HL-60 (cell line): ENCODE measurements around the gene KRT75.

Source experiments
- DNase-seq, 2 experiments: peaks; one replicate each; pipeline ENCODE4 v3.0.0-alpha.2; 2010 to 2020; ENCODE audit warnings: low read depth in 1 of 2, low spot score in 1 of 2
- H3K27ac ChIP-seq: fragments of 250-450 bp; sonication (Bioruptor Pico); replicated peaks from 2 replicates; pipeline ENCODE4 v1.5.1; 2020; ENCODE audit warnings: mild to moderate bottlenecking, moderate library complexity
- H3K27me3 ChIP-seq: fragments of 250-450 bp; sonication (Bioruptor Pico); 2 replicates; pipeline ENCODE4 v1.5.1; 2021; ENCODE audit warnings: mild to moderate bottlenecking, moderate library complexity; ENCODE audit not compliant: insufficient read depth, poor library complexity, severe bottlenecking
- H3K4me3 ChIP-seq: replicated peaks from 2 replicates; pipeline ENCODE4 v1.5.1; 2011; ENCODE audit warnings: mild to moderate bottlenecking, control low read depth, low read length; ENCODE audit not compliant: insufficient read depth
- CTCF ChIP-seq: IDR thresholded peaks from one replicate; pipeline ENCODE4 v1.5.1; 2011; ENCODE audit warnings: low read length, control low read depth, inconsistent platforms; ENCODE audit not compliant: insufficient read depth
- GABPA ChIP-seq: IDR thresholded peaks from 2 replicates; pipeline ENCODE4 v1.6.1; 2012; ENCODE audit warnings: low read depth
- POLR2AphosphoS5 ChIP-seq: IDR thresholded peaks from 2 replicates; pipeline ENCODE4 v1.6.1; 2012; ENCODE audit warnings: low read depth
- REST ChIP-seq: IDR thresholded peaks from 2 replicates; pipeline ENCODE4 v1.6.1; 2012; ENCODE audit warnings: low read depth; ENCODE audit not compliant: insufficient replicate concordance
- SPI1 ChIP-seq: IDR thresholded peaks from 2 replicates; pipeline ENCODE4 v1.6.1; 2012; ENCODE audit warnings: low read depth, mild to moderate bottlenecking, borderline replicate concordance

KRT75 gene

GRCh38 chr12:52389313-52390207 lies 44.6 kb downstream of the KRT75 start:
- Histone ChIP-seq H3K4me3 (no peak overlapping the region), H3K27me3 (no peaks in the 10 kb centered on the region), H3K27ac (no peak overlapping the region)
- no peak for DNase-seq
- TF ChIP-seq POLR2AphosphoS5, result no peak
- no peak for TF ChIP-seq GABPA
- TF ChIP-seq REST, result no peak
- no peak for TF ChIP-seq CTCF
- TF ChIP-seq SPI1, result no peak

GRCh38 chr12:52387859-52388258 lies 46.3 kb downstream of the KRT75 start:
- TF ChIP-seq CTCF (no peak), GABPA (no peak), SPI1 (no peak), POLR2AphosphoS5 (no peak), REST (no peak)
- no peak overlapping the region for H3K27ac ChIP-seq
- H3K4me3 ChIP-seq, result no peak overlapping the region
- DNase-seq, result no peak
- peaks cover 2% of the 10 kb centered on the region for H3K27me3 ChIP-seq

GRCh38 chr12:52385226-52385702 lies 48.9 kb downstream of the KRT75 start, which contains the start of gene KRT84:
TSS of gene KRT84 (minus strand) at chr12:52385652. CDS start at chr12:52385585, 67 bp downstream.
- Histone ChIP-seq H3K4me3 (no peak within 1 kb of the TSS), H3K27me3 (peaks cover 4% of the 10 kb centered on the region), H3K27ac (no peak within 1 kb of the TSS)
- TF ChIP-seq CTCF (no peak), POLR2AphosphoS5 (no peak), GABPA (no peak), SPI1 (no peak), REST (no peak)
- no peak for DNase-seq
